ENCODE measurements around the gene TUBGCP3.

Gene TUBGCP3

GRCh38 chr13:112438515-112438914 lies 149.4 kb downstream of the TUBGCP3 start:
- DNase-seq (ENCODE audit: low spot score) = no peak

GRCh38 chr13:112438094-112438493 lies 149.9 kb downstream of the TUBGCP3 start:
- no peak for DNase-seq (ENCODE audit: low spot score)

GRCh38 chr13:112435973-112436372 lies 152.0 kb downstream of the TUBGCP3 start:
- no peak for DNase-seq (ENCODE audit: low spot score)

Data from RKO (cell line).